ENCODE measurements around the gene TWF2. TPM values are rescaled to one million over a fixed set of nuclear protein-coding genes. Genes with fewer than 3 reads are reported as not detected.
A peak's percentile ranks its signal among the peaks of the same experiment; 100 is the strongest.
"Not testable (repeated sequence)": the region's sequence is repeated elsewhere in the genome, so short reads cannot be mapped to it uniquely, and the experiment has no call there.

TWF2 gene
- total RNA-seq, 4 donors from 2014 or later = 59.2 to 72.9 (median 60.4) TPM

DNA sequence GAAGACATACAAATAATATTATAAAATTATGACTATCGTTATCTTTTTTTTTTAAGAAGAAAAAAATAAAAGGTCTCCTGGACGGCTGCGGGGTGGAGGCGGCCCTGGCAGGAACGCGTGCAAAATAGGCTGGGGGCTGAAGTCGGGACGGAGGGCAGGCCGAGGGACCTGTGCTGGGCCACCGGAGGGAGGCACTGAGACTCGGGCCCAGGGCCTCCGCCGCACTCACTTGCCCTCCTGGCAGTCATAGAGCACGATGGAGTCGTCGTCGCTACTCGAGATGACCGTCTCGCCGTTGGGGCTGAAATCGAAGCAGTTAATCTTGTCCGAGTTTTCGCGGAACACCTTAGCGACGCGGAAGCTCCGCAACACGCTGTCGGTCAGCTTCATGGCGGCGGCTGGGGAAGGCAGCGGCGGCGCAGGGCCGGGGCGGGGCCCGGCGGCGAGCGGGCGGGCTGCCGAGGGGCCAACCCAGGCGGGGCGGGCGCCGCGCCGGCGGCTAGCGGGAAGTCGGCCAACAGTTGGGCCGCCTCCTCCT is 39.1 kb upstream of the TWF2 start:
- Histone ChIP-seq H3K27ac (peak overlapping the region; percentile 83 to 97 (median 93)), H3K36me3 (peaks cover 0 to 19% (median 0%) of the 10 kb centered on the region in 3 donors), H3K9me3 (no peaks in the 10 kb centered on the region), H3K4me1 (peaks cover 0 to 60% (median 28%) of the 10 kb centered on the region in 4 donors), H3K27me3 (no peaks in the 10 kb centered on the region), H3K4me3 (peak overlapping the region; percentile 60 to 94 (median 82))
- WGBS, 2 donors = 0% methylated on average over 11 to 44 of the region's 54 CpGs
- TF ChIP-seq, protein P1, sequence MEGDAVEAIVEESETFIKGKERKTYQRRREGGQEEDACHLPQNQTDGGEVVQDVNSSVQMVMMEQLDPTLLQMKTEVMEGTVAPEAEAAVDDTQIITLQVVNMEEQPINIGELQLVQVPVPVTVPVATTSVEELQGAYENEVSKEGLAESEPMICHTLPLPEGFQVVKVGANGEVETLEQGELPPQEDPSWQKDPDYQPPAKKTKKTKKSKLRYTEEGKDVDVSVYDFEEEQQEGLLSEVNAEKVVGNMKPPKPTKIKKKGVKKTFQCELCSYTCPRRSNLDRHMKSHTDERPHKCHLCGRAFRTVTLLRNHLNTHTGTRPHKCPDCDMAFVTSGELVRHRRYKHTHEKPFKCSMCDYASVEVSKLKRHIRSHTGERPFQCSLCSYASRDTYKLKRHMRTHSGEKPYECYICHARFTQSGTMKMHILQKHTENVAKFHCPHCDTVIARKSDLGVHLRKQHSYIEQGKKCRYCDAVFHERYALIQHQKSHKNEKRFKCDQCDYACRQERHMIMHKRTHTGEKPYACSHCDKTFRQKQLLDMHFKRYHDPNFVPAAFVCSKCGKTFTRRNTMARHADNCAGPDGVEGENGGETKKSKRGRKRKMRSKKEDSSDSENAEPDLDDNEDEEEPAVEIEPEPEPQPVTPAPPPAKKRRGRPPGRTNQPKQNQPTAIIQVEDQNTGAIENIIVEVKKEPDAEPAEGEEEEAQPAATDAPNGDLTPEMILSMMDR (IDR thresholded peaks at IDR 0.05) = peak; percentile 9 to 35 (median 24)
- TF ChIP-seq POLR2A (IDR thresholded peaks at IDR 0.05) (no peak), EP300 (IDR thresholded peaks at IDR 0.05) (no peak)
- no peak for DNase-seq (ENCODE audit: low spot score in 2 of 2)

DNA sequence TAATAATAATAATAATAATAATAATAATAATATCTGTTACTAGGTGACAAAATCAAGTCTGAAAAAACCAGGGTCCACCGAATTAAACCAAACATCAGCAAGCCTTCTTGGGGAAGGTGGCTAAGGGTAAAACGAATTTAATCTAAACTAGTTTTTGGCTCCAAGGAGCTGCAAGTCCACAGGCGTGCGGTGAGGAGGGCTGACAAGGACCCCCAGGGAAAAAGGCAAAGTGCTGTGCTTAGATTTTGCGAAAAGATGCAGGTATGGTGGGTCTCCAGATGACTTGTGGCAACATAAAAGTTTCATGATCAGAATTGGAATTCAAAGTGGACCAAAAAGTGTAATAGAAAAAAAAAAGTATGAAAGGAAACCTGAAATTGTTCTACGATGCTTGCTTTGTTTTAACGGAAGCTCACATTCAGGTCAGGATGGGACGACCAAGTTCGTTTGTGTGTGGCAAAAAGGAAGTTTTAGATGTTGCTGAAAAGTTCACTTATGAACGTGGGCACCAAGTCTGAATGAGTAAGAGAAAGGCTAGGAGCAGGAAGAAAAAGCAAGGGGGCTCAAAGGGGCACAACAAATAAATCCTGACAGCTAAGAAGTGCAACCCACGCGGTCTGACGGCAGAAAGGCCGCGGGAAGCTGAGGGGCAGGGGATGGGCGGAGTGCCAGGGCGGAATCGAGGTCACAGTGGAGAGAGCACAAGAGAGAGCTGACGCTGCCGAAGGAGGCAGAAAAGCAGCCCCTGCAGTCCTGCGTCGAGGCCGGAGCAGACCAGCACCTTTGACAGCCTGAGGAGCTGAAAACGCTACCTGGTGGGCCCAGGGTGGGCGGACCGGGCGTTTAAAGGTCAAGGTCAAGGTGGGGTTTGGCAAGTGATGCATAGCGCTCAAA is 38.4 kb upstream of the TWF2 start:
- no peaks in the 10 kb centered on the region for H3K9me3 ChIP-seq
- H3K4me1 ChIP-seq = peaks cover 0 to 67% (median 28%) of the 10 kb centered on the region in 4 donors
- DNase-seq (ENCODE audit: low spot score in 2 of 2) = peak; percentile 39 to 60
- WGBS, 2 donors = 1 to 2% methylated on average over 28 of the region's 28 CpGs
- no peaks in the 10 kb centered on the region for H3K27me3 ChIP-seq
- H3K27ac ChIP-seq = peak overlapping the region; percentile 83 to 97 (median 93)
- H3K4me3 ChIP-seq = peak overlapping the region; percentile 60 to 94 (median 82)
- TF ChIP-seq, protein P1 (IDR thresholded peaks at IDR 0.05) = no peak
- TF ChIP-seq EP300 (IDR thresholded peaks at IDR 0.05) = peak in 1 of 2 donors; percentile 68
- peak; percentile 12 to 31 for TF ChIP-seq POLR2A (IDR thresholded peaks at IDR 0.05)
- peaks cover 0 to 20% (median 0%) of the 10 kb centered on the region in 3 donors for H3K36me3 ChIP-seq

DNA sequence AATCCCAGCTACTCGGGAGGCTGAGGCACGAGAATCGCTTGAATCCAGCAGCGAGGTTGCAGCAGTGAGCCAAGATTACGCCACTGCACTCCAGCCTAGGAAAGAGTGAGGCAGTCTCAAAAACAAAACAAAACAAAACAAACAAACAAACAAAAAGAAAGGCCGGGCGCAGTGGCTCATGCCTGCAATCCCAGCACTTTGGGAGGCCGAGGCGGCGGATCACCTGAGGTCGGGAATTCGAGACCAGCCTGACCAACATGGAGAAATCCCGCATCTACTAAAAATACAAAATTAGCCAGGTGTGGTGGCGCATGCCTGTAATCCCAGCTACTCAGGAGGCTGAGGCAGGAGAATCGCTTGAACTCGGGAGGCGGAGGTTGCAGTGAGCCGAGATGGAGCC is 35.8 kb upstream of the TWF2 start:
- H3K4me3 ChIP-seq; DNase-seq (ENCODE audit: low spot score in 2 of 2); H3K27ac ChIP-seq; H3K9me3 ChIP-seq; H3K27me3 ChIP-seq: not testable (repeated sequence)
- Histone ChIP-seq H3K36me3 (peaks cover 0 to 16% (median 0%) of the 10 kb centered on the region in 3 donors), H3K4me1 (peaks cover 0 to 84% (median 46%) of the 10 kb centered on the region in 4 donors)
- WGBS, 2 donors = 91 to 93% methylated on average over 18 of the region's 18 CpGs

DNA sequence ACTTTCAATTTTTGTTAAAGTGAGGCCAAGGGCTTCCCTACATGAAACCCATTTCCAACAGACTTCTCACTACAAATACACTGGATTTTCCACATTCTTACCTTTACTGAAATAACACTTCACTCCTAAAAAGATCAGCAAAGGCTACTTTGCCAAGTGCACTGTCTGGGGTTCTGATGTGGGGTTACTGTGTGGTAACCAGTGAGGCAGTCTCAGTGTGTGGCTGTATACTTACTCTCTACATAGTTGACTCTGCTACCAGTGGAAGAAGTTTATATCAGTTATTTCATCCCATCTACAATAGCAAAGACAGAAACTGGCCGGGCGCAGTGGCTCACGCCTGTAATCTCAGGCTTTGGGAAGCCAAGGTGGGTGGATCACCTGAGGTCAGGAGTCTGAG is 33.9 kb upstream of the TWF2 start:
- Histone ChIP-seq H3K27me3 (no peaks in the 10 kb centered on the region), H3K4me1 (peaks cover 0 to 94% (median 56%) of the 10 kb centered on the region in 4 donors), H3K36me3 (peaks cover 0 to 33% (median 10%) of the 10 kb centered on the region in 3 donors), H3K27ac (peak overlapping the region in 1 of 4 donors; percentile 79), H3K9me3 (no peaks in the 10 kb centered on the region), H3K4me3 (no peak overlapping the region)
- no peak for DNase-seq (ENCODE audit: low spot score in 2 of 2)
- WGBS, 2 donors = 80 to 81% methylated on average over 3 of the region's 3 CpGs
- TF ChIP-seq, protein P1 (IDR thresholded peaks at IDR 0.05) = no peak
- TF ChIP-seq EP300 (IDR thresholded peaks at IDR 0.05) (no peak), POLR2A (IDR thresholded peaks at IDR 0.05) (no peak)

DNA sequence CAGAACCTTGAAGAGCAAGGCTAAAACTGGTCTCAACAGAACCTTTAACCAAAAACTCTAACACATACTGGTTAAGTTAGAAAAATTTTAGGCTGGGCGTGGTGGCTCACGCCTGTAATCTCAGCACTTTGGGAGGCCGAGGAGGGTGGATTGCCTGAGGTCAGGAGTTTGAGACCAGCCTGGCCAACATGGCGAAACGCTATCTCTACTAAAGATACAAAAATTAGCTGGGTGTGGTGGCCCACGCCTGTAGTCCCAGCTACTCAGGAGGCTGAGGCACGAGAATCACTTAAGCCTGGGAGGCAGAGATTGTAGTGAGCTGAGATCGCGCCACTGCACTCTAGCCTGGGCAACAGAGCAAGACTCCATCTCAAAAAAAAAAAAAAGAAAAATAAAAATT is 33.2 kb upstream of the TWF2 start:
- WGBS, 2 donors = 91 to 93% methylated on average over 9 of the region's 9 CpGs
- H3K27me3 ChIP-seq; H3K9me3 ChIP-seq; H3K4me3 ChIP-seq; DNase-seq (ENCODE audit: low spot score in 2 of 2): not testable (repeated sequence)
- peaks cover 0 to 100% (median 56%) of the 10 kb centered on the region in 4 donors for H3K4me1 ChIP-seq
- peaks cover 0 to 40% (median 12%) of the 10 kb centered on the region in 3 donors for H3K36me3 ChIP-seq
- peak overlapping the region in 3 of 4 donors; percentile 48 to 79 (median 79) for H3K27ac ChIP-seq

Measured in tibial nerve (tissue), 4 donors.